Measurements from ENCODE around the gene SPACA5. TPM values are rescaled to one million over a fixed set of nuclear protein-coding genes. Genes with fewer than 3 reads are reported as not detected.
A peak's percentile ranks its signal among the peaks of the same experiment; 100 is the strongest.

The SPACA5 gene
- total RNA-seq, 1 donor from 2014 or later, result not detected

- no peaks in the 10 kb centered on the region for H4K20me1 ChIP-seq (ENCODE audit: insufficient read depth, low read length)
- H3K27ac Mint-ChIP-seq (ENCODE audit: unreplicated experiment), result peak overlapping the region; percentile 100
- peak overlapping the region; percentile 97 for H2AFZ ChIP-seq (ENCODE audit: low read depth, low read length)
- DNase-seq (ENCODE audit: low read depth), result peak; percentile 81
- peak overlapping the region; percentile 91 for H3K4me3 ChIP-seq (ENCODE audit: insufficient read depth, low read depth, low read length)
- H3K27me3 ChIP-seq (ENCODE audit: insufficient read depth, low read length), result no peaks in the 10 kb centered on the region
- H3K9ac ChIP-seq (ENCODE audit: low read length), result peak overlapping the region; percentile 100
- H3K27me3 Mint-ChIP-seq (ENCODE audit: low read depth, unreplicated experiment), result no peaks in the 10 kb centered on the region
- H3K79me2 ChIP-seq (ENCODE audit: insufficient read depth, low read length), result no peaks in the 10 kb centered on the region
- H3K27ac ChIP-seq (ENCODE audit: low read depth, low read length), result peak overlapping the region; percentile 99
- H3K36me3 ChIP-seq (ENCODE audit: insufficient read depth, low read length), result no peaks in the 10 kb centered on the region
- H3K36me3 Mint-ChIP-seq (ENCODE audit: low read depth, unreplicated experiment), result no peaks in the 10 kb centered on the region
- H3K9me3 ChIP-seq (ENCODE audit: insufficient read depth, low read depth, low read length), result no peaks in the 10 kb centered on the region
- TF ChIP-seq CTCF (IDR thresholded peaks at IDR 0.05; ENCODE audit: insufficient read depth, low read depth, low read length), result no peak
- TF ChIP-seq EZH2 (IDR thresholded peaks at IDR 0.05; ENCODE audit: insufficient read depth, low read length), result no peak
- peaks cover 2% of the 10 kb centered on the region for H3K4me1 ChIP-seq (ENCODE audit: insufficient read depth, low read length)
- peak overlapping the region; percentile 94 for H3K4me2 ChIP-seq (ENCODE audit: low read length)
- peak; percentile 86 for FAIRE-seq
- H3K4me1 Mint-ChIP-seq (ENCODE audit: low read depth, unreplicated experiment), result peaks cover 3% of the 10 kb centered on the region
- H3K4me3 Mint-ChIP-seq (ENCODE audit: unreplicated experiment), result peak overlapping the region; percentile 87
- no peaks in the 10 kb centered on the region for H3K9me3 Mint-ChIP-seq (ENCODE audit: unreplicated experiment)
Observed at GRCh38 chrX:48021026-48021900, 14.5 kb downstream of the SPACA5 start.

- Mint-ChIP-seq H3K36me3 (ENCODE audit: low read depth, unreplicated experiment) (no peaks in the 10 kb centered on the region), H3K4me3 (ENCODE audit: unreplicated experiment) (no peak overlapping the region), H3K27ac (ENCODE audit: unreplicated experiment) (no peak overlapping the region), H3K9me3 (ENCODE audit: unreplicated experiment) (no peaks in the 10 kb centered on the region), H3K4me1 (ENCODE audit: low read depth, unreplicated experiment) (peaks cover 3% of the 10 kb centered on the region), H3K27me3 (ENCODE audit: low read depth, unreplicated experiment) (no peaks in the 10 kb centered on the region)
- H3K36me3 ChIP-seq (ENCODE audit: insufficient read depth, low read length), result no peaks in the 10 kb centered on the region
- peak overlapping the region; percentile 94 for H3K4me2 ChIP-seq (ENCODE audit: low read length)
- H3K9me3 ChIP-seq (ENCODE audit: insufficient read depth, low read depth, low read length), result no peaks in the 10 kb centered on the region
- no peak for TF ChIP-seq EZH2 (IDR thresholded peaks at IDR 0.05; ENCODE audit: insufficient read depth, low read length)
- no peak for TF ChIP-seq CTCF (IDR thresholded peaks at IDR 0.05; ENCODE audit: insufficient read depth, low read depth, low read length)
- DNase-seq (ENCODE audit: low read depth) (no peak), FAIRE-seq (no peak)
- H2AFZ ChIP-seq (ENCODE audit: low read depth, low read length), result no peak overlapping the region
- H3K4me3 ChIP-seq (ENCODE audit: insufficient read depth, low read depth, low read length), result no peak overlapping the region
- no peaks in the 10 kb centered on the region for H3K79me2 ChIP-seq (ENCODE audit: insufficient read depth, low read length)
- no peaks in the 10 kb centered on the region for H3K27me3 ChIP-seq (ENCODE audit: insufficient read depth, low read length)
- H3K9ac ChIP-seq (ENCODE audit: low read length), result no peak overlapping the region
- H3K4me1 ChIP-seq (ENCODE audit: insufficient read depth, low read length), result peaks cover 2% of the 10 kb centered on the region
- no peak overlapping the region for H3K27ac ChIP-seq (ENCODE audit: low read depth, low read length)
- no peaks in the 10 kb centered on the region for H4K20me1 ChIP-seq (ENCODE audit: insufficient read depth, low read length)
Observed at GRCh38 chrX:48022100-48022499, 15.3 kb downstream of the SPACA5 start.

GRCh38 chrX:48022738-48023137 lies 15.9 kb downstream of the SPACA5 start:
- no peaks in the 10 kb centered on the region for H4K20me1 ChIP-seq (ENCODE audit: insufficient read depth, low read length)
- Mint-ChIP-seq H3K4me1 (ENCODE audit: low read depth, unreplicated experiment) (peaks cover 3% of the 10 kb centered on the region), H3K27ac (ENCODE audit: unreplicated experiment) (no peak overlapping the region), H3K4me3 (ENCODE audit: unreplicated experiment) (no peak overlapping the region), H3K9me3 (ENCODE audit: unreplicated experiment) (no peaks in the 10 kb centered on the region), H3K36me3 (ENCODE audit: low read depth, unreplicated experiment) (no peaks in the 10 kb centered on the region), H3K27me3 (ENCODE audit: low read depth, unreplicated experiment) (no peaks in the 10 kb centered on the region)
- H3K79me2 ChIP-seq (ENCODE audit: insufficient read depth, low read length), result no peaks in the 10 kb centered on the region
- no peak overlapping the region for H2AFZ ChIP-seq (ENCODE audit: low read depth, low read length)
- H3K9ac ChIP-seq (ENCODE audit: low read length), result no peak overlapping the region
- FAIRE-seq, result no peak
- H3K36me3 ChIP-seq (ENCODE audit: insufficient read depth, low read length), result no peaks in the 10 kb centered on the region
- H3K4me1 ChIP-seq (ENCODE audit: insufficient read depth, low read length), result peaks cover 2% of the 10 kb centered on the region
- no peak overlapping the region for H3K27ac ChIP-seq (ENCODE audit: low read depth, low read length)
- no peak for DNase-seq (ENCODE audit: low read depth)
- H3K27me3 ChIP-seq (ENCODE audit: insufficient read depth, low read length), result no peaks in the 10 kb centered on the region
- no peak overlapping the region for H3K4me2 ChIP-seq (ENCODE audit: low read length)
- TF ChIP-seq CTCF (IDR thresholded peaks at IDR 0.05; ENCODE audit: insufficient read depth, low read depth, low read length) (no peak), EZH2 (IDR thresholded peaks at IDR 0.05; ENCODE audit: insufficient read depth, low read length) (no peak)
- H3K9me3 ChIP-seq (ENCODE audit: insufficient read depth, low read depth, low read length), result no peaks in the 10 kb centered on the region
- H3K4me3 ChIP-seq (ENCODE audit: insufficient read depth, low read depth, low read length), result no peak overlapping the region
